Mammary epithelial cell (primary cell): ENCODE results near the gene ATAD3B.

Source experiments
- CTCF ChIP-seq, 2 donors: IDR thresholded peaks in 1 of 2; conservative IDR thresholded peaks in 1 of 2; 2 replicates each; pipeline ENCODE4 v1.5.1; 2011 to 2012; ENCODE audit warnings: inconsistent platforms in 2 of 2, low read length in 2 of 2, mild to moderate bottlenecking in 2 of 2, control low read depth in 1 of 2, low read depth in 1 of 2; ENCODE audit not compliant: insufficient read depth in 1 of 2; ENCODE audit errors: extremely low read depth in 1 of 2
- EZH2 ChIP-seq: IDR thresholded peaks from 2 replicates; pipeline ENCODE4 v1.6.1; 2012; ENCODE audit warnings: low read length, inconsistent platforms, borderline replicate concordance

GRCh38 chr1:1521331-1521730, 49.8 kb downstream of the ATAD3B start:
- no peak for TF ChIP-seq CTCF (conservative IDR thresholded peaks at IDR 0.05 in 1 of 2, IDR thresholded peaks at IDR 0.05 in 1 of 2; ENCODE audit: extremely low read depth in 1 of 2, insufficient read depth in 1 of 2, low read depth in 1 of 2, low read length in 2 of 2)
- TF ChIP-seq EZH2, result no peak
